ENCODE data around the gene ZNF773. TPM values are rescaled to one million over a fixed set of nuclear protein-coding genes. Genes with fewer than 3 reads are reported as not detected.

Gene ZNF773
- total RNA-seq, 1 donor = 30.0 TPM

DNA sequence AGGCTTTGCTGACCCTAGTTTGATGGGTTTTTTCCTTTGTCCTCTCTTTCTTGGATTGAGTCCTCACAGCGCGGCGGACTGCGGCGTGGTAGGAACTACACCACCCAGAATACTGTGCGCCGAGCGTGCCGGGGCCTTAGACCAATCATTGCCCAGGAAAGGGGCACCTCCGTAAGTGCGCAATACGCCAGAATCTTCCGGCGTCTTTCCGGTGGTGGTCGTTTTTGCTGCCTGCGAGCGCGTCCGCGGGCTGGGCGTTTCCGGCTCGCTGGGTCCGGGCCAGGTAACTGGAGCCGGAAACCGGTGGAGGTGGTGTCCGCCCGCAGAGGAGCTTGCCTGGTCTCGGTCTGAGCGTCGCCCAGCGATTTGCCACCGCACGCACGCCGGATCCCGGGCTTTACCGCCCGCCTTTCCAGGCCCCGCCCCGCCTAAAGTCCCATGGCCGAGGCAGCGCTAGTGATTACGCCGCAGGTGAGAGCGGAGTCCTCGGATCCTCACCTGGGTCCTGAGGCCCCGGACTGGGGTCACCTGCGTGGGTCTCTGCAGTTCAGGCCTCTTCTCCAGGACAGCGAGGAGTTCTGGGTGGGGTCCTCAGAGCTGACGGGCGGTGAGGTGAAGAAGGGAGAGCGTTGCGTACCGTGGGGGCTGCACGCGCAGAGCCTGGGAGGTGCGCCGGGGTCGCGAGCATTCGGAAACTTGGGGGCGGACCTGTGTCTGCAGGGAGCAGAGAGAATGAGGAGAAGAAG, 27.6 kb downstream of the ZNF773 start, which contains the start of gene ZNF549:
ZNF549 (plus strand) TSS at position 221 of the 746 bp plus-strand sequence; CDS start at position 439, 218 bp downstream.
- Histone ChIP-seq H4K20me1 (ENCODE audit: insufficient read depth, low read length) (no peaks in the 10 kb centered on the region), H3K27ac (ENCODE audit: low read depth, low read length) (peak within 1 kb of the TSS; percentile 63), H3K4me2 (ENCODE audit: insufficient read depth, low read length) (peak within 1 kb of the TSS; percentile 97), H2AFZ (ENCODE audit: low read length) (peak within 1 kb of the TSS; percentile 99), H3K27me3 (ENCODE audit: insufficient read depth, low read length) (no peaks in the 10 kb centered on the region), H3K36me3 (ENCODE audit: insufficient read depth, low read length) (peaks cover 13% of the 10 kb centered on the region), H3K79me2 (ENCODE audit: insufficient read depth, low read length) (peaks cover 34% of the 10 kb centered on the region), H3K4me1 (ENCODE audit: insufficient read depth, low read length) (peaks cover 6% of the 10 kb centered on the region), H3K4me3 (ENCODE audit: insufficient read depth, low read length) (peak within 1 kb of the TSS; percentile 98), H3K9me3 (ENCODE audit: low read depth, low read length) (no peaks in the 10 kb centered on the region)
- peak; percentile 99 for DNase-seq (ENCODE audit: insufficient read length, low spot score, missing footprints)
- TF ChIP-seq, protein P1, sequence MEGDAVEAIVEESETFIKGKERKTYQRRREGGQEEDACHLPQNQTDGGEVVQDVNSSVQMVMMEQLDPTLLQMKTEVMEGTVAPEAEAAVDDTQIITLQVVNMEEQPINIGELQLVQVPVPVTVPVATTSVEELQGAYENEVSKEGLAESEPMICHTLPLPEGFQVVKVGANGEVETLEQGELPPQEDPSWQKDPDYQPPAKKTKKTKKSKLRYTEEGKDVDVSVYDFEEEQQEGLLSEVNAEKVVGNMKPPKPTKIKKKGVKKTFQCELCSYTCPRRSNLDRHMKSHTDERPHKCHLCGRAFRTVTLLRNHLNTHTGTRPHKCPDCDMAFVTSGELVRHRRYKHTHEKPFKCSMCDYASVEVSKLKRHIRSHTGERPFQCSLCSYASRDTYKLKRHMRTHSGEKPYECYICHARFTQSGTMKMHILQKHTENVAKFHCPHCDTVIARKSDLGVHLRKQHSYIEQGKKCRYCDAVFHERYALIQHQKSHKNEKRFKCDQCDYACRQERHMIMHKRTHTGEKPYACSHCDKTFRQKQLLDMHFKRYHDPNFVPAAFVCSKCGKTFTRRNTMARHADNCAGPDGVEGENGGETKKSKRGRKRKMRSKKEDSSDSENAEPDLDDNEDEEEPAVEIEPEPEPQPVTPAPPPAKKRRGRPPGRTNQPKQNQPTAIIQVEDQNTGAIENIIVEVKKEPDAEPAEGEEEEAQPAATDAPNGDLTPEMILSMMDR (IDR thresholded peaks at IDR 0.05; ENCODE audit: extremely low read depth, low read depth, low read length) = no peak

DNA sequence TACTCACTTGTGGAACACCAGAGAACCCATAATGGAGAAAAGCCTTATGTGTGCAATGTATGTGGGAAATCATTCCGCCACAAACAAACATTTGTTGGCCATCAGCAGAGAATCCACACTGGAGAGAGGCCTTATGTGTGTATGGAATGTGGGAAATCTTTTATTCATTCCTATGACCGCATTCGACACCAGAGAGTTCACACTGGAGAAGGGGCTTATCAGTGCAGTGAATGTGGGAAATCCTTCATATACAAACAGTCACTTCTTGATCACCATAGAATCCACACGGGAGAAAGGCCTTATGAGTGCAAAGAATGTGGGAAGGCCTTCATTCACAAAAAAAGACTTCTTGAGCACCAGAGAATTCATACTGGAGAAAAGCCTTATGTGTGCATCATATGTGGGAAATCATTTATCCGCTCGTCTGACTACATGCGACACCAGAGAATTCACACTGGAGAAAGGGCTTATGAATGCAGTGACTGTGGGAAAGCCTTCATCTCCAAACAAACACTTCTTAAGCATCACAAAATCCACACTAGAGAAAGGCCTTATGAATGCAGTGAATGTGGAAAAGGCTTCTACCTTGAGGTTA, 38.3 kb downstream of the ZNF773 start:
- no peaks in the 10 kb centered on the region for H3K27me3 ChIP-seq (ENCODE audit: insufficient read depth, low read length)
- no peak overlapping the region for H3K4me2 ChIP-seq (ENCODE audit: insufficient read depth, low read length)
- no peak for DNase-seq (ENCODE audit: insufficient read length, low spot score, missing footprints)
- H3K4me1 ChIP-seq (ENCODE audit: insufficient read depth, low read length) = no peaks in the 10 kb centered on the region
- H2AFZ ChIP-seq (ENCODE audit: low read length) = no peak overlapping the region
- H3K9me3 ChIP-seq (ENCODE audit: low read depth, low read length) = peaks cover 61% of the 10 kb centered on the region
- no peaks in the 10 kb centered on the region for H4K20me1 ChIP-seq (ENCODE audit: insufficient read depth, low read length)
- H3K79me2 ChIP-seq (ENCODE audit: insufficient read depth, low read length) = peaks cover 10% of the 10 kb centered on the region
- no peak overlapping the region for H3K27ac ChIP-seq (ENCODE audit: low read depth, low read length)
- TF ChIP-seq, protein P1 (IDR thresholded peaks at IDR 0.05; ENCODE audit: extremely low read depth, low read depth, low read length) = no peak
- H3K36me3 ChIP-seq (ENCODE audit: insufficient read depth, low read length) = peaks cover 65% of the 10 kb centered on the region
- H3K4me3 ChIP-seq (ENCODE audit: insufficient read depth, low read length) = no peak overlapping the region

DNA sequence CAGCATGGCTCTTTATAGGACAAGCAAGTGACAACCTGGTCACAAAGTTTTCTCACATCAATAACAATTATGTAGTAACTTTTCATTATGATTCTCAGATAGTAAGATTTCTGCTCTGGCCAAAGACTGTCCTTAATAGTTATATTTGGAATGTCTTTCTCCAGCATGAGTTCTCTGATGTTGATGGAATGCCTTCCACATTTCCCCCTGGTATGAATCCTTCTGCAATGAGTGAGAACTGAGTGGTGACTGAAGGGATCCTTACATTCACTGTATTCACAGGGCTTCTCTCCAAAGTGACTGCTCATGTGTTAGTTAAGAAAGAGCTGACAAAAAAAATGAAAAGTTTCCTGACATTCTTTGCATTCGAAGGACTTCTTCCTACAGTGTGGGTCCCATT, 46.8 kb downstream of the ZNF773 start:
- Histone ChIP-seq H3K27ac (ENCODE audit: low read depth, low read length) (no peak overlapping the region), H3K27me3 (ENCODE audit: insufficient read depth, low read length) (no peaks in the 10 kb centered on the region), H4K20me1 (ENCODE audit: insufficient read depth, low read length) (no peaks in the 10 kb centered on the region), H2AFZ (ENCODE audit: low read length) (no peak overlapping the region), H3K4me2 (ENCODE audit: insufficient read depth, low read length) (no peak overlapping the region), H3K4me1 (ENCODE audit: insufficient read depth, low read length) (no peaks in the 10 kb centered on the region), H3K79me2 (ENCODE audit: insufficient read depth, low read length) (peaks cover 2% of the 10 kb centered on the region), H3K36me3 (ENCODE audit: insufficient read depth, low read length) (peaks cover 89% of the 10 kb centered on the region), H3K4me3 (ENCODE audit: insufficient read depth, low read length) (no peak overlapping the region), H3K9me3 (ENCODE audit: low read depth, low read length) (peaks cover 46% of the 10 kb centered on the region)
- TF ChIP-seq, protein P1 (IDR thresholded peaks at IDR 0.05; ENCODE audit: extremely low read depth, low read depth, low read length) = no peak
- DNase-seq (ENCODE audit: insufficient read length, low spot score, missing footprints) = no peak

DNA sequence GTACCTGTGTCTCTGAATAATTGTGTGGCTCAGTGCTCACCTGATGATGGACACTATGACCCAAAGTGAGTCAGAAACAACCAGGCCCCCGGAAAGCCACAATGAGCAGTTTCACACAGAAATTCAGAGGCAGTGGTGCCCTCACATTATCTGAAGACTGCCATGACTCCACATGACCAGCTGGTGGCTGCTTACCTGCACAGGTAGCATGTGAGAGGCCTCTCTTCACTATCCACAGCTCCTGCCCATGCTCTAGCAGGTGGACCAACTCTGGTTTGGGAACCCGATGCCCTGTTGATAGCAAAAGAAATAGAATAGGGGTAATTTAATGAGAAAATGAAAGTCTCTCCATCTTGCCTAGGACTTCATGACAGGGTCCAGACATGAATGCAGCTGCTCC, 52.7 kb downstream of the ZNF773 start:
- Histone ChIP-seq H3K79me2 (ENCODE audit: insufficient read depth, low read length) (peaks cover 15% of the 10 kb centered on the region), H3K27me3 (ENCODE audit: insufficient read depth, low read length) (no peaks in the 10 kb centered on the region), H3K27ac (ENCODE audit: low read depth, low read length) (no peak overlapping the region), H4K20me1 (ENCODE audit: insufficient read depth, low read length) (no peaks in the 10 kb centered on the region), H2AFZ (ENCODE audit: low read length) (no peak overlapping the region), H3K36me3 (ENCODE audit: insufficient read depth, low read length) (peaks cover 87% of the 10 kb centered on the region), H3K4me2 (ENCODE audit: insufficient read depth, low read length) (no peak overlapping the region), H3K9me3 (ENCODE audit: low read depth, low read length) (peaks cover 22% of the 10 kb centered on the region), H3K4me3 (ENCODE audit: insufficient read depth, low read length) (no peak overlapping the region), H3K4me1 (ENCODE audit: insufficient read depth, low read length) (no peaks in the 10 kb centered on the region)
- TF ChIP-seq, protein P1 (IDR thresholded peaks at IDR 0.05; ENCODE audit: extremely low read depth, low read depth, low read length) = no peak
- no peak for DNase-seq (ENCODE audit: insufficient read length, low spot score, missing footprints)
